GM18517 (cell line): ENCODE data around the gene RNASE7.

Experiments
- ATAC-seq: cut with Tn5 transposase; IDR thresholded peaks from one replicate; pipeline ENCODE4 v1.9.1; 2021; ENCODE audit warnings: mild to moderate bottlenecking, moderate library complexity; ENCODE audit not compliant: unreplicated experiment

The RNASE7 gene

GRCh38 chr14:21084998-21085853 is 43.1 kb downstream of the RNASE7 start:
- ATAC-seq, result no peak

GRCh38 chr14:21086908-21087293 is 44.7 kb downstream of the RNASE7 start:
- no peak for ATAC-seq

GRCh38 chr14:21087294-21088091 is 45.3 kb downstream of the RNASE7 start:
- no peak for ATAC-seq

- no peak for ATAC-seq
These were observed 46.5 kb downstream of the RNASE7 start for GRCh38 chr14:21088687-21089086.

GRCh38 chr14:21089271-21089670 is 47.1 kb downstream of the RNASE7 start:
- no peak for ATAC-seq

- no peak for ATAC-seq
These were observed 47.7 kb downstream of the RNASE7 start for GRCh38 chr14:21089877-21090193.

GRCh38 chr14:21090194-21090939 is 48.2 kb downstream of the RNASE7 start:
- ATAC-seq, result no peak

GRCh38 chr14:21090940-21091663 is 48.9 kb downstream of the RNASE7 start:
- no peak for ATAC-seq

- no peak for ATAC-seq
These were observed 49.7 kb downstream of the RNASE7 start for GRCh38 chr14:21091821-21092272.

GRCh38 chr14:21092273-21093011 is 50.3 kb downstream of the RNASE7 start:
- ATAC-seq, result peak; percentile 63

GRCh38 chr14:21093018-21093417 is 50.9 kb downstream of the RNASE7 start:
- no peak for ATAC-seq
